Ishikawa (cell line): ENCODE data around the gene MTMR1.

Experiments
- CREB1 ChIP-seq: IDR thresholded peaks from 2 replicates; pipeline ENCODE4 v1.6.1; 2012; ENCODE audit warnings: low read depth
- MAX ChIP-seq: IDR thresholded peaks from 2 replicates; pipeline ENCODE4 v1.6.1; 2012
- RAD21 ChIP-seq: IDR thresholded peaks from 2 replicates; pipeline ENCODE4 v1.6.1; 2012; ENCODE audit warnings: low read depth
- YY1 ChIP-seq: IDR thresholded peaks from 2 replicates; pipeline ENCODE4 v1.6.1; 2012; ENCODE audit warnings: low read depth

GRCh38 chrX:150683112-150683511 is 10.1 kb upstream of the MTMR1 start:
- TF ChIP-seq CREB1, result no peak
- TF ChIP-seq RAD21, result no peak
- no peak for TF ChIP-seq YY1
- no peak for TF ChIP-seq MAX
